Measurements from ENCODE around the gene HSPA4.

DNA sequence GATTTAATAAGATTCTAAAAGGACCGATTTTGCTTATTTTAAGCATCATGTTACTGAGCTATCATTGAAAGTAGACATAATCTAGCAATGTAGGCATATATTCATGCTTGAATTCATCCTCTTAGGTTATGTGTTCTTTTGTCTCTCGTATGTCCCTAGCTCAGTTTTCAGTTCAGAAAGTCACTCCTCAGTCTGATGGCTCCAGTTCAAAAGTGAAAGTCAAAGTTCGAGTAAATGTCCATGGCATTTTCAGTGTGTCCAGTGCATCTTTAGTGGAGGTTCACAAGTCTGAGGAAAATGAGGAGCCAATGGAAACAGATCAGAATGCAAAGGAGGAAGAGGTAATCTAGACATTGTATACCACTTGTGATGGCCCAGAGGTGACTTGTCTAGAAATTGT is 39.2 kb downstream of the HSPA4 start:
- TF ChIP-seq GATA2 (IDR thresholded peaks at IDR 0.05; ENCODE audit: low read depth, low read length) = no peak
- TF ChIP-seq GATA3 (IDR thresholded peaks at IDR 0.05; ENCODE audit: low read depth, low read length) = no peak
